ENCODE results near the gene C1QTNF3.

The C1QTNF3 gene

GRCh38 chr5:34007201-34007620 lies 35.8 kb downstream of the C1QTNF3 start:
- H3K27me3 Mint-ChIP-seq: peaks cover 6% of the 10 kb centered on the region
- H3K27ac Mint-ChIP-seq: peak overlapping the region; percentile 96
- H3K36me3 Mint-ChIP-seq: peaks cover 10% of the 10 kb centered on the region
- peaks cover 24% of the 10 kb centered on the region for H3K4me1 Mint-ChIP-seq
- CTCF ChIA-PET: interaction anchor here (1.3 to 2.0 kb wide), 2 partner anchors 10 kb away, joined by 3 to 7 read pairs; no protein-coding TSS in a partner anchor
- H3K9me3 Mint-ChIP-seq: no peaks in the 10 kb centered on the region
- no peak for DNase-seq
- H3K4me3 Mint-ChIP-seq: peak overlapping the region; percentile 73

- DNase-seq: no peak
- Mint-ChIP-seq H3K4me3 (no peak overlapping the region), H3K36me3 (peaks cover 10% of the 10 kb centered on the region), H3K27ac (no peak overlapping the region), H3K27me3 (peaks cover under 1% of the 10 kb centered on the region), H3K9me3 (no peaks in the 10 kb centered on the region), H3K4me1 (peaks cover 24% of the 10 kb centered on the region)
- CTCF ChIA-PET: interaction anchor here (1.2 to 2.0 kb wide), 2 partner anchors 8 to 9 kb away, joined by 4 to 7 read pairs; no protein-coding TSS in a partner anchor
Observed at GRCh38 chr5:34005681-34006080, 37.3 kb downstream of the C1QTNF3 start.

GRCh38 chr5:34005211-34005610 lies 37.8 kb downstream of the C1QTNF3 start:
- no peaks in the 10 kb centered on the region for H3K9me3 Mint-ChIP-seq
- no peak overlapping the region for H3K27ac Mint-ChIP-seq
- no peaks in the 10 kb centered on the region for H3K27me3 Mint-ChIP-seq
- peaks cover 10% of the 10 kb centered on the region for H3K36me3 Mint-ChIP-seq
- peaks cover 24% of the 10 kb centered on the region for H3K4me1 Mint-ChIP-seq
- CTCF ChIA-PET: interaction anchor here (1.2 to 2.0 kb wide), 2 partner anchors 8 to 9 kb away, joined by 4 to 7 read pairs; no protein-coding TSS in a partner anchor
- DNase-seq: no peak
- no peak overlapping the region for H3K4me3 Mint-ChIP-seq

- Mint-ChIP-seq H3K4me1 (peaks cover 16% of the 10 kb centered on the region), H3K9me3 (no peaks in the 10 kb centered on the region), H3K36me3 (peaks cover 10% of the 10 kb centered on the region), H3K27ac (no peak overlapping the region), H3K27me3 (no peaks in the 10 kb centered on the region), H3K4me3 (no peak overlapping the region)
- CTCF ChIA-PET: no interaction called here
- DNase-seq: no peak
Observed at GRCh38 chr5:34003941-34004340, 39.1 kb downstream of the C1QTNF3 start.

- CTCF ChIA-PET: no interaction called here
- Mint-ChIP-seq H3K27ac (no peak overlapping the region), H3K9me3 (no peaks in the 10 kb centered on the region), H3K27me3 (no peaks in the 10 kb centered on the region), H3K4me3 (no peak overlapping the region), H3K36me3 (peaks cover 12% of the 10 kb centered on the region), H3K4me1 (peaks cover 10% of the 10 kb centered on the region)
- DNase-seq: no peak
Observed at GRCh38 chr5:34002629-34003328, 40.2 kb downstream of the C1QTNF3 start.

- peaks cover 6% of the 10 kb centered on the region for H3K4me1 Mint-ChIP-seq
- DNase-seq: no peak
- CTCF ChIA-PET: interaction anchor here (0.9 kb wide), 1 partner anchor 11 kb away, joined by 3 read pairs; no protein-coding TSS in a partner anchor
- H3K4me3 Mint-ChIP-seq: no peak overlapping the region
- H3K27ac Mint-ChIP-seq: no peak overlapping the region
- no peaks in the 10 kb centered on the region for H3K27me3 Mint-ChIP-seq
- no peaks in the 10 kb centered on the region for H3K9me3 Mint-ChIP-seq
- peaks cover 16% of the 10 kb centered on the region for H3K36me3 Mint-ChIP-seq
Observed at GRCh38 chr5:34001241-34001841, 41.7 kb downstream of the C1QTNF3 start.

- CTCF ChIA-PET: no interaction called here
- DNase-seq: no peak
- Mint-ChIP-seq H3K9me3 (no peaks in the 10 kb centered on the region), H3K4me1 (peaks cover 11% of the 10 kb centered on the region), H3K27ac (no peak overlapping the region), H3K4me3 (no peak overlapping the region), H3K27me3 (no peaks in the 10 kb centered on the region), H3K36me3 (peaks cover 16% of the 10 kb centered on the region)
Observed at GRCh38 chr5:33999978-34000377, 43.0 kb downstream of the C1QTNF3 start.

GRCh38 chr5:33997331-33997983 lies 45.6 kb downstream of the C1QTNF3 start:
- H3K27ac Mint-ChIP-seq: no peak overlapping the region
- H3K4me1 Mint-ChIP-seq: peaks cover 23% of the 10 kb centered on the region
- H3K36me3 Mint-ChIP-seq: peaks cover 12% of the 10 kb centered on the region
- CTCF ChIA-PET: interaction anchor here (0.6 to 1.6 kb wide), 11 partner anchors 9 to 562 kb away, joined by 3 to 7 read pairs (median 4); partner anchors contain the start of gene AMACR
- H3K27me3 Mint-ChIP-seq: no peaks in the 10 kb centered on the region
- H3K4me3 Mint-ChIP-seq: no peak overlapping the region
- peak; percentile 34 for DNase-seq
- H3K9me3 Mint-ChIP-seq: no peaks in the 10 kb centered on the region

GRCh38 chr5:33995865-33996264 lies 47.1 kb downstream of the C1QTNF3 start:
- Mint-ChIP-seq H3K27ac (no peak overlapping the region), H3K36me3 (peaks cover 12% of the 10 kb centered on the region), H3K4me3 (no peak overlapping the region), H3K9me3 (no peaks in the 10 kb centered on the region), H3K27me3 (no peaks in the 10 kb centered on the region), H3K4me1 (peaks cover 23% of the 10 kb centered on the region)
- CTCF ChIA-PET: interaction anchor here (0.6 to 1.7 kb wide), 9 partner anchors 9 to 154 kb away, joined by 3 to 5 read pairs (median 4); partner anchors contain the start of gene AMACR
- no peak for DNase-seq

GRCh38 chr5:33994845-33995244 lies 48.2 kb downstream of the C1QTNF3 start:
- DNase-seq: no peak
- Mint-ChIP-seq H3K4me1 (peaks cover 23% of the 10 kb centered on the region), H3K27me3 (no peaks in the 10 kb centered on the region), H3K36me3 (peaks cover 12% of the 10 kb centered on the region), H3K27ac (no peak overlapping the region), H3K9me3 (no peaks in the 10 kb centered on the region), H3K4me3 (no peak overlapping the region)
- CTCF ChIA-PET: no interaction called here

- Mint-ChIP-seq H3K9me3 (no peaks in the 10 kb centered on the region), H3K27me3 (no peaks in the 10 kb centered on the region), H3K27ac (peak overlapping the region; percentile 29), H3K4me1 (peaks cover 23% of the 10 kb centered on the region), H3K36me3 (peaks cover 23% of the 10 kb centered on the region), H3K4me3 (no peak overlapping the region)
- DNase-seq: no peak
- CTCF ChIA-PET: no interaction called here
Observed at GRCh38 chr5:33992864-33993263, 50.1 kb downstream of the C1QTNF3 start.

- Mint-ChIP-seq H3K4me3 (no peak overlapping the region), H3K4me1 (no peaks in the 10 kb centered on the region), H3K36me3 (peaks cover 18% of the 10 kb centered on the region), H3K27ac (no peak overlapping the region), H3K27me3 (no peaks in the 10 kb centered on the region), H3K9me3 (no peaks in the 10 kb centered on the region)
- DNase-seq: no peak
- CTCF ChIA-PET: no interaction called here
Observed at GRCh38 chr5:33985447-33985846, 57.6 kb downstream of the C1QTNF3 start.

- DNase-seq: no peak
- no peaks in the 10 kb centered on the region for H3K9me3 Mint-ChIP-seq
- H3K4me1 Mint-ChIP-seq: no peaks in the 10 kb centered on the region
- H3K27me3 Mint-ChIP-seq: no peaks in the 10 kb centered on the region
- no peak within 1 kb of the TSS for H3K27ac Mint-ChIP-seq
- no peak within 1 kb of the TSS for H3K4me3 Mint-ChIP-seq
- peaks cover 18% of the 10 kb centered on the region for H3K36me3 Mint-ChIP-seq
- CTCF ChIA-PET: no interaction called here
Observed at GRCh38 chr5:33984671-33985124, 58.3 kb downstream of the C1QTNF3 start, which contains the start of gene SLC45A2. Gene SLC45A2, minus strand, starts transcription at chr5:33984693. Its CDS starts 110 bp downstream, at chr5:33984583.

- Mint-ChIP-seq H3K36me3 (peaks cover 15% of the 10 kb centered on the region), H3K9me3 (no peaks in the 10 kb centered on the region), H3K27ac (no peak overlapping the region), H3K4me3 (no peak overlapping the region), H3K4me1 (no peaks in the 10 kb centered on the region), H3K27me3 (no peaks in the 10 kb centered on the region)
- CTCF ChIA-PET: interaction anchor here (0.9 to 3.8 kb wide), 3 partner anchors 12 to 49 kb away, joined by 3 to 14 read pairs (median 3); no protein-coding TSS in a partner anchor
- no peak for DNase-seq
Observed at GRCh38 chr5:33984178-33984577, 58.8 kb downstream of the C1QTNF3 start.

Measured in activated naive CD4-positive, alpha-beta T cell treated with anti-CD3 and anti-CD28 coated beads, Interleukin-2, amount 10 ng/mL, durations not matched to agents 7 days and 5 days (primary cell).